T-helper 1 cell treated with Interleukin-12 subunit alpha and Interleukin-12 subunit beta and Interleukin-4 antibody, amounts not matched to agents 30 ng/mL and 1 ng/mL, for 36 hours (primary cell): ENCODE data around the gene BCKDK. TPM values are rescaled to one million over a fixed set of nuclear protein-coding genes. Genes with fewer than 3 reads are reported as not detected.
"Not testable (repeated sequence)": the region's sequence is repeated elsewhere in the genome, so short reads cannot be mapped to it uniquely, and the experiment has no call there.

Source experiments
- intact Hi-C: fragments of 100-400 bp; cut with micrococcal nuclease; formaldehyde crosslinking; loops from one replicate; pipeline ENCODE4 v1.15.1; 2024
- total RNA-seq: library from RNA; stranded (reverse); gene quantifications from 2 replicates; pipeline ENCODE4 v1.2.3, GENCODE V29; 2022

BCKDK gene
- total RNA-seq, 1 donor from 2014 or later, result 24.6 TPM

DNA sequence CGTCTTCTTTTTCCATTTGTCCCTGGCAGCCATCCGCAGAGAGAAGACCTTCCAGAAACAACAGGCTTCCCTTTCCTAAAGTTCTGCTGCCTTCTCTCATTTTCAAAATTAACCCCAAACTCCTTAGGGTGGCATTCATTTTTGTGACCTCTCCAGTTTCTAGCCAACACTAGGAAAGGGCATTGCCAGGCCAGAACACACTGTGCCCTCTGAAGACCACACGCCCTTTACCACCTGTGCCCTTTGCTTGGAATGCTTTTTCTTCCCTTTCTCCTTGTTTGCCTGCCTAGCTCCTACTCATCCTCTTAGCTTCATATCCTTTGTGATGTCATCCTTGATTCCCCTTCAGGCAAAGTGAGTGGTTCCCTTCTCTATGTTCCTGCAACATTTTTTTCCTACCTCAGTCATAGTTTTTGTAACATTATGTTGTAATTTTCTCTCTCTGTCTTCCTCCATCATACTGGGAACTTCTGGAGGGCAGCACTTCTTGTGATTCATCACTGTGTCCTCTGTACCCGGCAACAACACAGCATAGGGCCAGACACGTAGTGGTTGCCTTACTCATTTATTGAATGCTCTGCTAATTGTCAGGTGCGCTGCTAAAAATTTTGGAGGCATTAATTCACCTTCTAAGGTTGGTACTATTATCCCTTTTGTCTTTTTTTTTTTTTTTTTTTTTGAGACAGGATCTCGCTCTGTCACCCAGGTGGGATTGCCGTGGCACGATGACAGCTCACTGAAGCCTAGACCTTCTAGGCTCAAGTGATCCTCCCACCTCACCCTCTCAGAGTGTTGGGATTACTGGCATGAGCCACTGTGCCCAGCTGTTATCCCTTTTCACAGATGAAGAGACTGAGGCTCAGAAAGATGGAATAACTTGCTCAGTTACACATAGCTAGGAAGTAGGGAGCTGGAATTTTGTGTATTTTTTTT is 10.3 kb downstream of the BCKDK start:
- intact Hi-C loops, result loop anchor here (1.0 to 10.0 kb wide), 3 partner anchors 121 to 756 kb away; partner anchors contain the start of gene ZNF267

DNA sequence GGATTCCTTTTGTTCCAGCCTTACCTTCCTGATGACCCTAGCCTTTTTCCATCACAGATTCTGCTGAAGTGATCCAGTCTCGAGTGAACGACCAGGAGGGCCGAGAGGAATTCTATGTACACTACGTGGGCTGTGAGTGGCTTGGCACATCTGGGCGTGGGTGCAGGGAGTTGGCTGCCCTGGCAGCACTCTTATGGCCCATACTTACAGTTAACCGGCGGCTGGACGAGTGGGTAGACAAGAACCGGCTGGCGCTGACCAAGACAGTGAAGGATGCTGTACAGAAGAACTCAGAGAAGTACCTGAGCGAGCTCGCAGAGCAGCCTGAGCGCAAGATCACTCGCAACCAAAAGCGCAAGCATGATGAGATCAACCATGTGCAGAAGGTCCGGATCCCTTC is 11.9 kb downstream of the BCKDK start:
- intact Hi-C loops, result no loop called here

DNA sequence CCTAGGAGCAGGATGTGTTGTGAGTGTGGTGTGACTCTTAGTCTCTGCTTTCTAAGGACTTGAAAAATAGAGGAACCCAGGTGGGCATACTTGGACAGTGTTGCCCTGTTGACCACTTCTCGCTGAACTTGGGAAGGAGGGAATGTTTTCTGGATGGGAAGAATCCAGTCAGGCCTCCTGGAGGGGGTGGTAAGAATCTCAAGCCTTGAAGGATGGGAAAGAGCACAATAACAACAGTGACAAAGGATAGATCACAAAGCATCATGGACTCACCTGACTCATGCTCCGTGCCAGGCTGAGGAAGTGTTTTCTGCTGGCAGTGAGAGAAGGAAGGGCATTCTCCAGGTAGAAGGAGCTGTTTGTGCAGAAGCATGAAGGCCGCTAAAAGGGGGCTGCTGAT is 17.7 kb downstream of the BCKDK start:
- intact Hi-C loops, result no loop called here

DNA sequence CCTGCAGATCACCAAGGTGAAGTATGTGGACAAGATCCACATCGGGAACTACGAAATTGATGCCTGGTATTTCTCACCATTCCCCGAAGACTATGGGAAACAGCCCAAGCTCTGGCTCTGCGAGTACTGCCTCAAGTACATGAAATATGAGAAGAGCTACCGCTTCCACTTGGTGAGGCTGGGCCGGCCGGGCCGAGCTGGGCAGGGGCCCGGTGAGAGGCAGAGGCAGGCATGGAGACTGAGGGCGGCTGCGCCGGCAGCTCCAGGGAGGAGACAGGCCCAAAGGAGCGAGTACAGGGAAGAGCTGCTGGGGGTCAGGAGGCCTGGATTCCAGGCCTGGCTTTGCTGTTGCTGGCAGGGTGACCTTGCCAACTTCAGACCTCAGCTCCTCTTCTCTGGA is 19.0 kb downstream of the BCKDK start:
- intact Hi-C loops, result no loop called here

DNA sequence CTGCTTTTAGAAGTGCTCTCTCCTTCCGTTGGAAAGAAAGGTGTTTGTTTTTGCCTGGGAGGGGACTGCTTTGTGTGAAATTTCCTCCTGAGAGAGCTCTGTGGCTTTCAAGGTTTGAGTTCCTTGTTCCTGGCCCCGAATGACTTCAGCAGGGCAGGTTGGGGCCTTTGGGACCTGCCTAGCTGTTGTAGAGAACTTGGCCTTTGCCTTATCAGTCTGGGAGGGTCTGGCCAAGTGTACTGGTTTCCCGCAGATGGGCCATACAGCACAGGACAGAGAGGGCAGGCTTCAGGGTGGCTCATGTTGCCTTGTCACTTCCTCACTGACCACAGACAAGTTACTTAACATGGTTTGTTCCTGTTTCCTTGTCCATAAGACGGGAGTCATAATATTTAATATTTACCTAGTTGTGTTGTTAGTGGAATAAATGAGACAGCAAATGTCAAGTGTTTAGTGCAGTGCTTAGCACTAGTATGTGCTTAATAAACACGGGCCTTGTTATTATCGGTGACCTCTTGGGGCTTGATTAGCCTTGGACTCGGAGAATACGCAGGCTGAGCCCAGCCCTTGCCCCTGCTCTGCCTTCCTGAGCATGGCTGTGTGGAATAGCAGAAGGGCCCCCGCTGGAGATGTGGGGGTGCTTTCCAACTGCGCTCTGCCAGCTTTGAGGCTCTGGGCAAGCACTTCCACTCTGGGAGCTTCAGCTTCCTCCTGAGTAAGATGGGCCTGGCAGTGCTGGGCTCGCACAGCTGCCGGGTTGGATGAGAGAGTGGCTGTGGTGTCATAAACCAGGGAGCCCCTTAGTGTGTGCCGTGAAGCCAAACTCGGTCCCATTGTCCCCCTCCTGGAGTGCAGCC is 20.8 kb downstream of the BCKDK start:
- intact Hi-C loops, result no loop called here

DNA sequence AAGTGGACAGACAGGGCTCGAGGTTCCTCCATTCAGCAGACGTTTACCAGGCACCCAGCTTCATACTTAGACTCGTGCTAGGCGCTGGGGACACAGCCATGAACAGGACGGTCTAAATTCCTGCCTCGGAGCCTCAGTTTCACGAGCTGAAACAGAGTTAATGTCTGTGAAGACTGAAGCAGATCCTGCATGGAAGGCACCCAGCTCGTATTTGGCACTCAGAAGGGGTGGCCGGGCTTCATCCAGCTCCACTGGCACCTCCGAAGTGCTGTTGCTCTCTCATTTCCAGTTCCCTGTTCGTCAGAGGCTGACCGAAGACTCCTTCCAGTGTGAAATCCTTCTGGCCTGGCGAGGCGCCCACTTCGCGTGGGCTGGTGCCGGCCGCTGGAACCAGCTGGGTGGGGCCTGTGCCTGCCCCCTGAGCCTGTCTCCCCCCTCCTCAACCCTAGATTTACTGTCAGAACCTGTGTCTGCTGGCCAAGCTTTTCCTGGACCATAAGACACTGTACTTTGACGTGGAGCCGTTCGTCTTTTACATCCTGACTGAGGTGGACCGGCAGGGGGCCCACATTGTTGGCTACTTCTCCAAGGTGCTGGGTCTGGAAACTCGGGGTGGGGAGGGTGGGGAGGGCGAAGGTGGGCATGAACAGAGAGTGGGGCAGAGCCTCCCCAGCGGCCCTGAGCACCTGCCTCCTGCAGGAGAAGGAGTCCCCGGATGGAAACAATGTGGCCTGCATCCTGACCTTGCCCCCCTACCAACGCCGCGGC is 21.6 kb downstream of the BCKDK start:
- intact Hi-C loops, result no loop called here

DNA sequence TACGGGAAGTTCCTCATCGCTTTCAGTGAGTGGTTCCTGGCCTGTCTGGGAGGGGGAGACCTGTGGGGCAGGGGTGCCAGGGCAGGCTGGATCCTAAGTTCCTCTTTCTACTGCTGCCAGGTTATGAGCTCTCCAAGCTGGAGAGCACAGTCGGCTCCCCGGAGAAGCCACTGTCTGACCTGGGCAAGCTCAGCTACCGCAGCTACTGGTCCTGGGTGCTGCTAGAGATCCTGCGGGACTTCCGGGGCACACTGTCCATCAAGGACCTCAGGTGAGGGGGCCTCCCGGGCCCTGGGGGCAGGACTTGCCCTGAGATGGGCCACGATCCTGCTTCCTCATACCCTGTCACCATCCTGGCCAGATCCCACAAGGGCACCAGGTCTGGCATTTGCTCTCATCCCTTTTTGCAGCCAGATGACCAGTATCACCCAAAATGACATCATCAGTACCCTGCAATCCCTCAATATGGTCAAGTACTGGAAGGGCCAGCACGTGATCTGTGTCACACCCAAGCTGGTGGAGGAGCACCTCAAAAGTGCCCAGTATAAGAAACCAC is 22.2 kb downstream of the BCKDK start:
- intact Hi-C loops, result no loop called here

DNA sequence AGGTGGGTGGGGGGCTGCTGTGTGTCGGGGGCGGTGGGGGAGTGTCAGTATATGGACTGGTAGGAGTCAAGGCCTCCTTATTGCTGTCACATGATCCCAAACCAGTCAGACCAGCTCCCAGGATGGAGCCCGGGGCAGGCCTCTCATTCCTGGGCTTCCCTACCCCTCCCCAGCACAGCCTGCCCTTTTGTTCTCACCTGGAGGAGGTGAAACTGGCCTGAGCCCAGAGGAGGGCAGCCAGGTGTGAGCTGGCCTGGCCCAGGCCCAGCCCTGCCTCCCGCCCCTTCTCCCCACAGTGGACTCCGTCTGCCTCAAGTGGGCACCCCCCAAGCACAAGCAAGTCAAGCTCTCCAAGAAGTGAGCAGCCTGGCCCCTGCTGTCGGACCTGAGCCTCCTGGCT is 22.7 kb downstream of the BCKDK start:
- intact Hi-C loops, result no loop called here

DNA sequence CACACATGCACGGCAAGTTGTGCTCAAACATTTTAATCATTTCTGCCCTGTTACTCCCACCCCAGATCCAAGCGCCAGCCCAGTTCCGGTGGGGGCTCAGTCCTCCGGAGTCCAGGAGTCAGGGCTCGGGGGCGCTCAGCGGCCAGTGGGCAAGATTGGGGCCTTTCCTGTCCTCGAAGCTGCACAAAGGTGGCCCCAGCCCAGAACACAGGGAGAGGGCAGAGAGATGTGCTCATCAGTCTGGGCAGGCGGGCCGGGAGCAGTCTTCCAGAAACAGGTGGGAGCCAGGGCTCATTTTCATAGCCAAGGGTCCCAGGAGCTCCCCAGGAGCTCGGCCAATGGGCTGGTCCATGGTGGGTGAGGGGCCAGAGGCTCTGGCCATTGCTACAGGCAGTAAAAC is 23.2 kb downstream of the BCKDK start:
- intact Hi-C loops, result no loop called here

DNA sequence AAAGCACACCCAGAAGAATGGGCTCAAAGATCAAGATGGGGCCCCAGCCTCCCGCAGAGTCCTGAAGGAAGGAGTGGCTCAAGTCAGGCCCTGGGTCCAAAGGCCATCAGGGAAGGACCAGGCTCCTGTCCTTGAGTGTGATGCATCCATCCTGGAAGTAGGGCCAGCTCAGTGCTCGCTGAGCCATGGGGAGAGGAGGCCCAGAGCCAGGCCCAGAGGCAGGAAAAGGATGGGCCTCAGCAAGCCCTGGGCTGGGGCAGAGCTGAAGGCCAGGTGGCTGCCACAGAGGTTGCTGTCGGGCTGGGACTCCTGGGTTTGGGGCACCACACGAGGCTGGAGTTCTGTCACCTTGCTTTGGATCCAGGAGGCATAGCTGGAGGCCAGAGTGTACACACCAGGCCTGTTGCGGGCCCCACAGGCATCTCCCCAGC is 23.7 kb downstream of the BCKDK start:
- intact Hi-C loops, result no loop called here

DNA sequence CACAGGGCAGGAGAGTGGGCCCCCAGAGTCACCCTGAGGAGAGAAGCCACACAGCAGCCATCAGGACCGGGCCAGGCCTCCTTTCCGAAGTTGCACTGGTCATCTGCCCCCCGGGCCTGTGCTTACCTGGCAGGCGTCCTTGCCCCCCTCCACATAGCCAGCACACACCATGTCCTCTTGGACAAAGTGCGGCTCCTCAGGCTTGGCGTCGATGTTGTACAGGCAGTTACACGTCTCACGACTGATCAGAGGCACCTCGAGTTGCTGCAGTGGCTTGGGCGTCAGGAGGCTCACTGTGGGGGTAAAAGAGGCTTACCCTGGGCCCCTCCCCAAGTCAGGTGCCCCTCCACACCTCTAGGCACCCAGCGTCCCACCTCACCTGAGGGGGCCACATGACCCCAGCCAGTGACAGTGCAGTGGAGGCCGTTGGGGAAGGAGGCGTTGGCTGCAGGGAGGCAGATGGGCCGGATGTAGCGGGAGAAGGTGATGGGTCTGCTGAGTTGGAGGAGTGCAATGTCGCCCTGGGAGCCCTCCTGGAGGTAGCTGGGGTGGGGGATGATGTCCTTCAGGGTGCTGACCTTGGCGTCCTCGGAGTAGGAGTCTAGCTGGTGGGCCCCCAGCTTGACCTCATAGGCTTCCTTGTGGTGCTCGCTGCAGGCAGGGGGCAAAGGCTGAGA is 24.3 kb downstream of the BCKDK start:
- intact Hi-C loops, result no loop called here

DNA sequence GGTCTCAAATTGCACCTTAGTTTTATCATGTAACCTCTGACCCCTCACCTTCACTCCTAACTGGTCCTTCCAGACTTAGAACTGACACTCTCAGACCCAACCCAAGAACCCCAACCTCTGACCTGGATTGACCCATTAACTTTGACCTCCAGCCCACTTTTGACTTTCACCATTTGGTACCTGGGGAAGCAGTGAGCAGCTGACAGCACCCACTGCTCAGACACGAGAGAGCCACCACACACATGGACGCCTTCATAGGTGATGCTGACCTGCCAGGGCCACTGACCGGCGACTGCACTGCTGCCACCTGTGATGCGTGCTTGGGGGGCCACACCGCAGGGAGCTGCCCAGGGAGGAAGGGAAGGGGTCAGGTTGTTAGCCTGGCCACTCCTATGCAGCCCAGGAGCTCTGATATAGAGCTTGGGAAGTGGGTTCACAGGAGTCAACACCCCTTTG is 24.9 kb downstream of the BCKDK start:
- intact Hi-C loops, result no loop called here

DNA sequence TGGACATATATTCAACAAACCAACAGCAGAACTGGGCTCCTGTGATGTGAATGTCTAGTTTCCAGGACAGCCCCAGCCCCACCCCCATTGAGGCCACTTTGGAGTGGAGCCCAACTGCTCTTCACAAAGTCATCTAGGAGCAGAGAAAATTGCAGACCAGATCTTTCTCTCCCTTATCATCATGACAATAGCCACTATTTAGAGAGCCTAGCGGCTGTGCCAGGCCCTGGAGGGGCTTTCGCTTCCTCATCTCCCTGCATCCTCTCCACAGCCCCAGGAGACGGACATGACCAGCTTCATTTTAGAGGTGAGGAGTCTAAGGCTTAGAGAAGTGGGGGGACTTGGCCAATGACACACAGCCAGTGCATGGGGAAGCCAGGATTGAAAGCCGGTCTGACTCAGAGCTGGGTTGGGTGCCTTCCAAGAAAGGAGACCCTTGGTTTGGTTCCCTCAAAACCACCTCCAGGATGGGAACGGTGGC is 25.9 kb downstream of the BCKDK start:
- intact Hi-C loops, result no loop called here

DNA sequence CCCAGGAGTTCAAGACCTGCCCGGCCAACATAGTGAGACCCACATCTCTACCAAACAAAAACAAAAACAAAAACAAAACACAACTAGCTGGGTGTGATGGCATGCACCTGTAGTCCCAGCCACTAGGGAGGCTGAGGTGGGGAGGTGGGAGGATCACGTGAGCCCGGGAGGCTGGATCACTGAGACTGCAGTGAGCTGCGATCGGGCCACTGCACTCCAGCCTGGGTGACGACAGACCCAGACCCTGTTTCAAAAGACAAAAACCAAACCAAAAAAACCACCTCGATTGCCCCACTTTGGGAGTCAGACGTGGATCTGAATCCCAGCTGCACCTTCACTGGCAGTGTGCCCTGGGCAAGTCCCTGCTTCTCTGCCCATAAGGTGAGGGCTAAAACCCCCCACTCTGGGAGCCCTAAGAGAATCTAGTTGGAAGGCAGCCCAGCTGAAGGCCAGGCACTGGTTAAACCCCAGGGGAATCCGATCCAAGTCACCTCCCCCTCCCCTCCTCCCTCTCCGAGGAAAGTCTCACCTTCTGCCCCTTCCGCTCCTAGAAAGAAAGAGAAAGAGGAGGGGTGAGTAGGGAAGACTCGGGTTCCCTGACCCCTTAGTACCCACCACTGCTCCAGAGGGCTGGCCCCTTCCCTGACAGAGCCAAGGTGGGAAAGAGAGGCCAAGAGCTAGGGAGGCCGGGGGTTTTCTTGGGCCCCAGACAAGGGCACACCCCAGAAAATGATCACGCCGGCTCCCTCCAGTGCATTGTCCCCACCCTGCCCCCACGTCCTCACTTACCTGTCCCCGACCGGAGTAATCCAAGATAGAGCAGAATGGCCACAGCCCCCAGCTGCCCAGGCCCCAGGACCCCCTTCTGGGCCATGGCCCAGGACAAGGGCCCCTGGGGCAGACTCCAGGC is 26.7 kb downstream of the BCKDK start:
- intact Hi-C loops, result no loop called here

DNA sequence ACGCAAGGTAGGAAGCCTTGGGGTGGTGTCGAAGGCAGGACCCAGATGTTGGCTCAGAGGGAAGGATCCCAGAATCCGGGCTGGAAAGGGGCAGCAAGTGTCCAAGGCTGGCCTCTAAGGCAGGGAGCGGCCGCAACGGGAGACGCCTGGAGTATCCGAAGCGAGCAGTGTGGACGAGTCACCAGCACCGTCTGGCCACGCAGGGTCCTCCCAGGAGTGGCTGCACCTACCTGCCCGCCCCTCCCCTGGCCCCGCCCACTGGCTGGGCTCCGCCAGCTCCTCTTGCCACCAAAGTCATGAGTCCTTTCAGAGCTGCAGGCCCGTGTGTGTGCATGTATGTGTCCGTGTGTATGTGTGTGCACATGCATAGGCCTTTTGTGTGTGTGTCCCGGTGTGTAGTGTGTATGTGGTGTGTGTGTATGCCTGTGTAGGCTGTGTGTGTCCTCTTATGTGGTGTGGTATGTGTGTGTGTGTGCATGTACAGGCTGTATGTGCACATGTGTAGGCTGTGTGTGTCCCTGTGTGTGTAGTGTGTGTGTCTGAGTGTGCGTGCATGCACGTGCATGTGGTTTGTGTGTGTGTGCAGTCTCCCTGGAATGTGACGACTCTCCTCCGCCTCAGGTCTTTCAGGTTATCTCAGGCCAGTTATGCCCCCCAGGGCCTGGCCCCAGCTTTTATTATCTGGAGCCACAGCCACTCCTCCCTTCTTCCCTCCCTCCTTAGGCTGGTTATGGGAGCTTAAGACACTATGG is 27.5 kb downstream of the BCKDK start, which contains the start of gene PRSS8:
TSS of gene PRSS8 (minus strand) at position 193 of the 752 bp plus-strand sequence. CDS start 229 bp downstream, outside the sequence.
- intact Hi-C loops, result no loop called here

DNA sequence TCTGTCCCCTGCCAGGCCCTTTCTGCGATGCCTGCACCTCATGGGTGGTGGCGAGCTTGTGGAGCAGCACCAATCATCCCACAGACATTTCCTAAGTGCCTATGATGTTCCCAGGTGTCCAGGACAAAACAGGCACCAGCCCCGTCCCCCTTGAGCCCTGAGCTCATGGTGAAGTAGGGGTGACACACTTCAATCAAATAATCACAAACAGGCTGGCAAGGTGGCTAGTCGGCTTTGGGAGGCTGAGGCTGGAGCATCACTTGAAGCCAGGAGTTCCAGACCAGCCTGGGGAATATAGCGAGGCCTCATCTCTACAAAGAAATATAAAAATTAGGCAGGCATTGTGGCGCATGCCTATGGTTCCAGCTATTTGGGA is 28.1 kb downstream of the BCKDK start:
- intact Hi-C loops, result no loop called here

DNA sequence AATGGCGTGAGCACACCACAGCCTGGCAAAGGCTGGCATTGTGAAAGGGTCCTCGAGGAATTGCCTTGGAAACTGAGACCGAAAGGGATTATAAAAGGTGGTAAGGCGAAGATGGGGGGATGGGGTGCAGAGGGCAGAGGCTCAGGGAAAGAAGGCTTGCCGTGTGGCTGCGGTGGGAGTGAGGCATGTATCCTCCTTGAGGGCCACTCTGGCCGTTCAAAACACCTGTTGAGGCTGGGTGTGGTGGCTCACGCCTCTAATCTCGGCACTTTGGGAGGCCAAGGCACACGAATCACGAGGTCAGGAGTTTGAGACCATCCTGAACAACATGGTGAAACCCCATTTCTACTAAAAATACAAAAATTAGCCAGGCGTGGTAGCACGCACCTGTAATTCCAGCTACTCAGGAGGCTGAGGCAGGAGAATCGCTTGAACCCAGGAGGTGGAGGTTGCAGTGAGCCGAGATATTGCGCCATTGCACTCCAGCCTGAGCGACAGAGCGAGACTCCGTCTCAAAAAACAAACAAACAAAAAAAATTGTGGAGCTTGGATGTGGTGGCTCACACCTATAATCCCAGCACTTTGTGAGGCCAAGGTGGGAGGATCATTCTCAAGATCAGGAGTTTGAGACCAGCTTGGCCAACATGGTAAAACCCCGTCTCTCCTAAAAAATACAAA is 28.8 kb downstream of the BCKDK start:
- intact Hi-C loops, result not testable (repeated sequence)
